H1 (cell line): Measurements from ENCODE around the gene AQP10. TPM values are rescaled to one million over a fixed set of nuclear protein-coding genes. Genes with fewer than 3 reads are reported as not detected.

Source experiments
- CTCF ChIA-PET: fragments of 300-600 bp; sonication (Branson Sonifier 250); formaldehyde crosslinking; loops from one replicate; lab custom pipeline; 2021; ENCODE audit not compliant: partially characterized antibody; lab: Charles Lee
- POLR2A ChIA-PET: fragments of 300-600 bp; sonication (Branson Sonifier 250); formaldehyde crosslinking; loops from one replicate; lab custom pipeline; 2021; ENCODE audit warnings: inconsistent platforms; ENCODE audit not compliant: partially characterized antibody; lab: Charles Lee
- DNase-seq, 2 experiments: peaks; one replicate each; pipeline versions ENCODE4 v3.0.0 to v3.0.0-alpha.2; 2010 to 2022; ENCODE audit warnings: low spot score in 2 of 2, low read depth in 1 of 2, mixed read lengths in 1 of 2
- FAIRE-seq: peaks from 2 replicates; lab custom pipeline; 2011; peaks lifted over from hg19 to GRCh38; lab: Jason Lieb, UNC
- H2AFZ ChIP-seq: 2 replicates; pipeline ENCODE4 v1.8.1; 2012; ENCODE audit warnings: low read length, inconsistent platforms
- H2AK5ac ChIP-seq: 2 replicates; pipeline ENCODE4 v1.6.1; 2013; ENCODE audit warnings: low read depth, low read length
- H2BK120ac ChIP-seq: replicated peaks from 2 replicates; pipeline ENCODE3; 2013; ENCODE audit warnings: low read depth, low read length, inconsistent platforms
- H2BK12ac ChIP-seq: 2 replicates; pipeline ENCODE4 v1.6.1; 2013; ENCODE audit warnings: low read depth, low read length
- H2BK15ac ChIP-seq: 2 replicates; pipeline ENCODE4 v1.6.1; 2013; ENCODE audit warnings: low read length
- H2BK20ac ChIP-seq: 2 replicates; pipeline ENCODE4 v1.6.1; 2013; ENCODE audit warnings: low read length
- H2BK5ac ChIP-seq: 2 replicates; pipeline ENCODE4 v1.6.1; 2013; ENCODE audit warnings: low read depth, low read length
- H3K14ac ChIP-seq: 2 replicates; pipeline ENCODE4 v1.6.1; 2013; ENCODE audit warnings: inconsistent platforms; ENCODE audit not compliant: insufficient read length
- H3K18ac ChIP-seq: 2 replicates; pipeline ENCODE4 v1.6.1; 2013; ENCODE audit warnings: low read length; ENCODE audit errors: extremely low read depth
- H3K23ac ChIP-seq: 2 replicates; pipeline ENCODE4 v1.6.1; 2013; ENCODE audit warnings: inconsistent platforms; ENCODE audit not compliant: insufficient read length
- H3K23me2 ChIP-seq: 2 replicates; pipeline ENCODE4 v1.6.1; 2013; ENCODE audit warnings: low read depth, low read length
- H3K27ac ChIP-seq: 2 replicates; pipeline ENCODE4 v1.6.1; 2011; ENCODE audit warnings: low read depth, low read length, inconsistent platforms
- H3K27me3 ChIP-seq, 4 experiments: replicated peaks in 1 of 4; 1 replicate in 1 of 4; 2 replicates in 3 of 4; pipeline versions ENCODE4 v1.6.1 to v1.8.1; 2011 to 2013; ENCODE audit warnings: low read length in 3 of 4, mild to moderate bottlenecking in 3 of 4, inconsistent platforms in 2 of 4, mixed read lengths in 2 of 4, moderate library complexity in 1 of 4; ENCODE audit not compliant: control insufficient read depth in 3 of 4, insufficient read depth in 3 of 4; ENCODE audit errors: extremely low read depth in 1 of 4
- H3K36me3 ChIP-seq, 4 experiments: 2 replicates each; pipeline versions ENCODE4 v1.6.1 to v1.8.1; 2011 to 2013; ENCODE audit warnings: mild to moderate bottlenecking in 4 of 4, low read length in 3 of 4, moderate library complexity in 2 of 4, control low read depth in 1 of 4, inconsistent platforms in 1 of 4; ENCODE audit not compliant: insufficient read depth in 4 of 4, control insufficient read depth in 2 of 4
- H3K4ac ChIP-seq: replicated peaks from 2 replicates; pipeline ENCODE3; 2013; ENCODE audit warnings: low read length, low read depth, mixed read lengths, inconsistent platforms; ENCODE audit not compliant: insufficient read length
- H3K4me1 ChIP-seq, 4 experiments: replicated peaks in 1 of 4; 1 replicate in 1 of 4; 2 replicates in 3 of 4; pipeline versions ENCODE4 v1.6.1 to v1.8.1; 2011 to 2013; ENCODE audit warnings: low read length in 3 of 4, inconsistent platforms in 2 of 4, mixed read lengths in 1 of 4; ENCODE audit not compliant: insufficient read depth in 4 of 4, control insufficient read depth in 3 of 4
- H3K4me2 ChIP-seq, 2 experiments: 2 replicates each; pipeline versions ENCODE4 v1.6.1 to v1.8.1; 2011 to 2013; ENCODE audit warnings: low read depth in 2 of 2, low read length in 2 of 2, control low read depth in 1 of 2, inconsistent platforms in 1 of 2, mild to moderate bottlenecking in 1 of 2; ENCODE audit not compliant: insufficient read depth in 1 of 2
- H3K4me3 ChIP-seq, 4 experiments: fragments of 200-600, 300-600 bp in 1 of 4; sonication (generic), shearing (Covaris generic), sonication (Bioruptor Twin) in 1 of 4; 2 replicates each; pipeline versions ENCODE4 v1.5.1 to v1.8.1; 2011 to 2016; ENCODE audit warnings: low read length in 4 of 4, low read depth in 3 of 4, control low read depth in 2 of 4, inconsistent platforms in 2 of 4, mild to moderate bottlenecking in 2 of 4, mixed read lengths in 1 of 4, moderate library complexity in 1 of 4; ENCODE audit not compliant: insufficient read depth in 2 of 4; ENCODE audit errors: extremely low read depth in 1 of 4
- H3K56ac ChIP-seq: replicated peaks from 2 replicates; pipeline ENCODE3; 2013; ENCODE audit warnings: low read depth, mild to moderate bottlenecking, mixed read lengths, low read length, inconsistent platforms; ENCODE audit not compliant: insufficient read length
- H3K79me1 ChIP-seq: 2 replicates; pipeline ENCODE4 v1.6.1; 2013; ENCODE audit warnings: low read depth, low read length, control low read depth
- H3K79me2 ChIP-seq, 2 experiments: 2 replicates each; pipeline versions ENCODE4 v1.6.1 to v1.8.1; 2012 to 2013; ENCODE audit warnings: low read length in 2 of 2, mild to moderate bottlenecking in 2 of 2, inconsistent platforms in 1 of 2; ENCODE audit not compliant: insufficient read depth in 2 of 2, control insufficient read depth in 1 of 2
- H3K9ac ChIP-seq, 4 experiments: replicated peaks in 1 of 4; 1 replicate in 1 of 4; 2 replicates in 3 of 4; pipeline versions ENCODE4 v1.6.1 to v1.8.1; 2011 to 2013; ENCODE audit warnings: low read depth in 3 of 4, low read length in 3 of 4, control low read depth in 2 of 4, mild to moderate bottlenecking in 2 of 4, moderate library complexity in 2 of 4, inconsistent platforms in 1 of 4; ENCODE audit errors: extremely low read depth in 1 of 4
- H3K9me3 ChIP-seq, 2 experiments: 2 replicates each; pipeline versions ENCODE4 v1.6.1 to v1.8.1; 2012 to 2013; ENCODE audit warnings: mild to moderate bottlenecking in 2 of 2, moderate library complexity in 2 of 2, control low read depth in 1 of 2, inconsistent platforms in 1 of 2, low read depth in 1 of 2, low read length in 1 of 2, mixed read lengths in 1 of 2; ENCODE audit not compliant: insufficient read depth in 2 of 2
- H4K20me1 ChIP-seq, 2 experiments: replicated peaks in 1 of 2; 2 replicates each; pipeline versions ENCODE3 to v1.8.1; 2011 to 2013; ENCODE audit warnings: inconsistent platforms in 2 of 2, low read length in 2 of 2, mild to moderate bottlenecking in 1 of 2; ENCODE audit not compliant: insufficient read depth in 2 of 2, control insufficient read depth in 1 of 2
- H4K5ac ChIP-seq: 2 replicates; pipeline ENCODE4 v1.6.1; 2013; ENCODE audit warnings: low read length, low read depth, mixed read lengths, inconsistent platforms; ENCODE audit not compliant: insufficient read length
- H4K8ac ChIP-seq: 2 replicates; pipeline ENCODE4 v1.8.0; 2013; ENCODE audit warnings: mild to moderate bottlenecking, moderate library complexity, low read length, inconsistent platforms; ENCODE audit not compliant: insufficient read depth; ENCODE audit errors: extremely low read depth
- H4K91ac ChIP-seq: replicated peaks from 2 replicates; pipeline ENCODE3; 2013; ENCODE audit warnings: low read length, mixed read lengths, inconsistent platforms; ENCODE audit not compliant: insufficient read length
- BCL11A ChIP-seq, 2 experiments: IDR thresholded peaks; one replicate each; pipeline ENCODE4 v1.6.1; 2011; ENCODE audit warnings: low read depth in 2 of 2, low read length in 2 of 2, mild to moderate bottlenecking in 2 of 2
- CBX5 ChIP-seq: fragments of 300-800, 300-1000 bp; sonication (generic); IDR thresholded peaks from 2 replicates; pipeline ENCODE4 v1.7.1; 2016; ENCODE audit warnings: antibody characterized with exemption, low read length, low read depth
- CEBPB ChIP-seq: IDR thresholded peaks from 2 replicates; pipeline ENCODE4 v1.6.1; 2012; ENCODE audit warnings: low read depth, low read length
- CTBP2 ChIP-seq: IDR thresholded peaks from 2 replicates; pipeline ENCODE4 v1.7.0; 2011; ENCODE audit warnings: borderline replicate concordance, mild to moderate bottlenecking, moderate library complexity, mixed read lengths, low read length; ENCODE audit not compliant: insufficient read depth, insufficient read length
- EP300 ChIP-seq, 2 experiments: IDR thresholded peaks; 1 replicate in 1 of 2; 2 replicates in 1 of 2; pipeline ENCODE4 v1.6.1; 2011 to 2012; ENCODE audit warnings: low read depth in 2 of 2, low read length in 2 of 2, mild to moderate bottlenecking in 2 of 2, borderline replicate concordance in 1 of 2, inconsistent platforms in 1 of 2, moderate library complexity in 1 of 2
- HDAC2 ChIP-seq, 2 experiments: fragments of 300-600 bp in 1 of 2; sonication (generic) in 1 of 2; IDR thresholded peaks; 2 replicates each; pipeline ENCODE4 v1.6.1; 2011 to 2012; ENCODE audit warnings: low read depth in 2 of 2, low read length in 2 of 2, mild to moderate bottlenecking in 2 of 2, moderate library complexity in 2 of 2, borderline replicate concordance in 1 of 2, inconsistent platforms in 1 of 2
- HDAC6 ChIP-seq: IDR thresholded peaks from one replicate; pipeline ENCODE4 v1.7.1; 2012; ENCODE audit warnings: low read depth, mild to moderate bottlenecking, inconsistent platforms, low read length, moderate library complexity
- RAD21 ChIP-seq, 2 experiments: IDR thresholded peaks in 1 of 2; conservative IDR thresholded peaks in 1 of 2; 2 replicates each; pipeline ENCODE4 v1.6.1; 2011; ENCODE audit warnings: low read depth in 2 of 2, low read length in 2 of 2, improper control_type of control experiment in 1 of 2, inconsistent platforms in 1 of 2, mild to moderate bottlenecking in 1 of 2, moderate library complexity in 1 of 2
- SAP30 ChIP-seq: fragments of 300-600 bp; sonication (generic); IDR thresholded peaks from 2 replicates; pipeline ENCODE4 v1.7.1; 2012; ENCODE audit warnings: low read length, moderate library complexity, mild to moderate bottlenecking, inconsistent platforms; ENCODE audit not compliant: insufficient read depth, insufficient replicate concordance
- TBP ChIP-seq: IDR thresholded peaks from 2 replicates; pipeline ENCODE4 v1.6.1; 2011; ENCODE audit warnings: low read depth, low read length, improper control_type of control experiment
- YY1 ChIP-seq: IDR thresholded peaks from 2 replicates; pipeline ENCODE4 v1.6.1; 2011; ENCODE audit warnings: low read depth, mild to moderate bottlenecking, low read length
- polyA plus RNA-seq, 7 experiments: library from polyadenylated mRNA; depleted of rRNA in 3 of 7; stranded (reverse) in 5 of 7; unstranded in 2 of 7; fragments of >200 nt in 5 of 7; fragments of 200-250 nt in 2 of 7; gene quantifications; 1 replicate in 5 of 7; 2 replicates in 1 of 7; 4 replicates in 1 of 7; pipeline versions ENCODE4 v1.2.1 to v1.2.3, GENCODE V29; 2011 to 2013; ENCODE audit warnings: missing spikeins in 2 of 7, mixed read lengths in 2 of 7
- total RNA-seq: library from RNA; stranded (reverse); fragmentation: NEBNext Ultra II Directional; extraction: Animal tissue kit (Norgen Biotek cat#: 25700); gene quantifications from 2 replicates; pipeline ENCODE4 v1.2.1, GENCODE V29; 2021

Gene AQP10
- total and polyA plus RNA-seq, 2 of the 8 experiments (the other 6 are each of a cell fraction or from before 2014, with no cell fraction given) = not detected

DNA sequence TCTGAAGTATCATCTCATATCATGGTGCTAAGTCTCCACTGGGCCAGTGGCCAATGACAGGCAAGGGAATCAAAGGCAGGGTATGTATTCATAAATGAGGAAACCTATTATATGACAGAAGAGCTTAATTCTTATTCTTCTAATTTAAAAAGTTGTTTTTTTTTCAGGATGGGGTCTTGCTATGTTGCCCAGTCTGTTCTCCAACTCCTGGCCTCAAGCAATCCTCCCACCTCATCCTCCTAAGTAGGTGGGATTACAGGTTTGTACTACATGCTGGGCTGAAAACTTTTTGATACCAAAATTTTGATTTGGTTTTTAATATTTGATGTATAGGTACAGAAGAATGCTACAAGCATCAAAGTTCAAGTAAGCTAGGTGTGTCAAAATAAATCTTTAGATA, 39.4 kb downstream of the AQP10 start:
- no peak overlapping the region for H3K23ac ChIP-seq
- H3K9ac ChIP-seq = no peak overlapping the region
- H2BK5ac ChIP-seq = no peak overlapping the region
- H2BK12ac ChIP-seq = no peak overlapping the region
- FAIRE-seq (no peak), DNase-seq (no peak)
- no peak overlapping the region for H4K91ac ChIP-seq
- H3K9me3 ChIP-seq = 0 out of 4 replicates have a peak, but pooled peaks cover 0 to 2% of the 10 kb centered on the region in 2 experiments
- H3K4ac ChIP-seq = no peak overlapping the region
- ChIA-PET CTCF (interaction anchor here (0.8 to 1.6 kb wide), 3 partner anchors 9 to 173 kb away, joined by 3 to 12 read pairs (median 5); no protein-coding TSS in a partner anchor), POLR2A (interaction anchor here (1.4 kb wide), 1 partner anchor 9 kb away, joined by 3 read pairs; no protein-coding TSS in a partner anchor)
- no peak overlapping the region for H4K5ac ChIP-seq
- no peak overlapping the region for H3K18ac ChIP-seq
- H3K27ac ChIP-seq = no peak overlapping the region
- no peak overlapping the region for H2BK120ac ChIP-seq
- H3K14ac ChIP-seq = no peak overlapping the region
- H3K36me3 ChIP-seq = no peaks in the 10 kb centered on the region
- H4K20me1 ChIP-seq = no peaks in the 10 kb centered on the region
- no peak overlapping the region for H2BK20ac ChIP-seq
- H3K4me1 ChIP-seq = peaks cover 0 to 3% (median 0%) of the 10 kb centered on the region in 4 experiments; a peak in 2 of 7 replicates
- H3K56ac ChIP-seq = no peak overlapping the region
- no peak overlapping the region for H2BK15ac ChIP-seq
- H2AK5ac ChIP-seq = no peak overlapping the region
- H3K79me1 ChIP-seq = no peaks in the 10 kb centered on the region
- no peaks in the 10 kb centered on the region for H3K23me2 ChIP-seq
- no peak overlapping the region for H4K8ac ChIP-seq
- H3K4me3 ChIP-seq = no peak overlapping the region
- no peak overlapping the region for H3K4me2 ChIP-seq
- TF ChIP-seq SAP30 (no peak), TBP (no peak), RAD21 (IDR thresholded peaks at IDR 0.05 in 1 of 2, conservative IDR thresholded peaks at IDR 0.05 in 1 of 2; ENCODE audit: low read depth in 2 of 2, low read length in 2 of 2) (no peak), HDAC6 (no peak), BCL11A (IDR thresholded peaks at IDR 0.05; ENCODE audit: low read depth in 2 of 2, low read length in 2 of 2) (no peak), CEBPB (no peak), CBX5 (no peak), EP300 (IDR thresholded peaks at IDR 0.05; ENCODE audit: borderline replicate concordance in 1 of 2, low read depth in 2 of 2, low read length in 2 of 2) (no peak), YY1 (no peak), HDAC2 (IDR thresholded peaks at IDR 0.05; ENCODE audit: borderline replicate concordance in 1 of 2, low read depth in 2 of 2, low read length in 2 of 2) (no peak), CTBP2 (no peak)
- no peak overlapping the region for H2AFZ ChIP-seq
- H3K79me2 ChIP-seq = no peaks in the 10 kb centered on the region
- H3K27me3 ChIP-seq = no peaks in the 10 kb centered on the region
